Omental fat pad (tissue), 4 donors: Measurements from ENCODE around the gene ECHS1. TPM values are rescaled to one million over a fixed set of nuclear protein-coding genes. Genes with fewer than 3 reads are reported as not detected.
"Not testable (repeated sequence)": the region's sequence is repeated elsewhere in the genome, so short reads cannot be mapped to it uniquely, and the experiment has no call there.

Experiments
- ATAC-seq: fragments of 150-250 bp; one replicate; pipeline ENCODE4 v1.9.1; 2016; ENCODE audit warnings: mild to moderate bottlenecking, moderate library complexity; ENCODE audit not compliant: low FRiP score
- DNase-seq: peaks from one replicate; pipeline ENCODE4 v3.0.0-alpha.2; 2019; ENCODE audit warnings: low spot score
- CTCF ChIP-seq, 3 donors: fragments of 450-650 bp; IDR thresholded peaks; one replicate each; pipeline ENCODE4 v1.5.1; 2016 to 2017; ENCODE audit warnings: antibody characterized with exemption in 3 of 3, mild to moderate bottlenecking in 3 of 3, moderate library complexity in 2 of 3
- total RNA-seq, 4 donors: library from RNA; depleted of rRNA; stranded (reverse); fragments of >200 nt; gene quantifications; one replicate each; pipeline ENCODE4 v1.1.0, GENCODE V29; 2016

The ECHS1 gene
- total RNA-seq, 4 donors from 2014 or later, result 96.0 to 197 (median 138) TPM

DNA sequence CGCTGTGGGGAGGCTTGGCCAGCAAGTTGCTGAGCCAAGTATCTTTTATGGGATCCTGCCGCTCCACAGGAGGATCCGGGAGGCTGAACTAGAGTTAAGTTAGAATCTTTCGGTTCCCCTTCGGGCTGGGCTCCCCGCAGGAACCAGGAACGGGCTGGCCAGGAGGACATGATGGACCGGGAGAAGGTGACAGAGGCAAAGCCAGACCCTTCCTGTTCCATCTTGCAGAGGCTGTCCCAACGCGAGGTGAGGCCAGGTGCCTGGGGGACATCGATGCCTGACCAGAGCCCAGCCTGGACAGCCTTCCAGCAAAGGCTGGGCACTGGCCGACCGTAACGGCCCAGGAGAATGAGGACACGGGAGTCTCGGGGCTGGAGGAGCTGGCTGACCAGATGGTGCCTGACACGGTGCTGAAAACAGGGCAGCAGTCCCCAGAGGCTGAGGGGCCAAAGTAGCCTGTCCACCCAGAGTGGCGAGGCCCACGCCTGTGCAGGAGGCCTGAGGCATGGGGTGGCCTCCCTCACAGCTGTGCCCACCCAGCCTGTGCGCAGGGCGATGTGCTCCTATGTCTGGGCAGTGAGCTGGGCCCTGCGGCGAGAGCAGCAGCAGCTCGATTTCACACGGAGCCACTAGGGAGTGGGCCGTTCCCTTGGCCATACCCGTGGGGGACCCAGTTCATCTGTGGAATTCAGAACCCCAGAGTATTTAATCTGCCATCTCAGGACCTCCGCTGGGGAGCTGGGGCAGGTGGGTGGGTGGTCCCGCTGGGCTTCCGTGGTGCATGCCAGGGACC is 4.1 kb upstream of the ECHS1 start:
- no peak for ATAC-seq
- TF ChIP-seq CTCF (IDR thresholded peaks at IDR 0.05), result no peak
- DNase-seq, result no peak

- not testable (repeated sequence) for DNase-seq, ATAC-seq
Observed at GRCh38 chr10:133376183-133376582, 3.0 kb upstream of the ECHS1 start.

GRCh38 chr10:133375357-133376115 is 2.4 kb upstream of the ECHS1 start:
- ATAC-seq, result no peak
- no peak for DNase-seq

GRCh38 chr10:133372507-133372906 is 647 bp downstream of the ECHS1 start:
- ATAC-seq (no peak), DNase-seq (no peak)
- TF ChIP-seq CTCF (IDR thresholded peaks at IDR 0.05), result no peak

More at GRCh38 chr10:133375357-133376115, 2.4 kb upstream of the ECHS1 start:
- TF ChIP-seq CTCF (IDR thresholded peaks at IDR 0.05), result no peak

- DNase-seq (no peak), ATAC-seq (no peak)
- no peak for TF ChIP-seq CTCF (IDR thresholded peaks at IDR 0.05)
Observed at GRCh38 chr10:133370030-133370786, 2.9 kb downstream of the ECHS1 start.

GRCh38 chr10:133368153-133368552 is 5.0 kb downstream of the ECHS1 start:
- DNase-seq, result no peak
- TF ChIP-seq CTCF (IDR thresholded peaks at IDR 0.05), result no peak
- no peak for ATAC-seq

GRCh38 chr10:133367461-133367860 is 5.7 kb downstream of the ECHS1 start:
- DNase-seq, ATAC-seq: not testable (repeated sequence)
